HG03045 (cell line): Measurements from ENCODE around the gene NHS.

Source experiments
- ATAC-seq: cut with Tn5 transposase; IDR thresholded peaks from one replicate; pipeline ENCODE4 v1.9.1; 2021; ENCODE audit warnings: mild to moderate bottlenecking, moderate library complexity; ENCODE audit not compliant: unreplicated experiment

NHS gene

GRCh38 chrX:17656556-17656955 lies 281.6 kb downstream of the NHS start:
- no peak for ATAC-seq

GRCh38 chrX:17662391-17662790 lies 287.4 kb downstream of the NHS start:
- no peak for ATAC-seq

GRCh38 chrX:17668929-17669328 lies 293.9 kb downstream of the NHS start:
- no peak for ATAC-seq

- ATAC-seq = no peak
Observed at GRCh38 chrX:17669458-17669857, 294.5 kb downstream of the NHS start.

- no peak for ATAC-seq
Observed at GRCh38 chrX:17669891-17670290, 294.9 kb downstream of the NHS start.

GRCh38 chrX:17670874-17671273 lies 295.9 kb downstream of the NHS start:
- ATAC-seq = no peak

GRCh38 chrX:17674601-17675000 lies 299.6 kb downstream of the NHS start:
- no peak for ATAC-seq

GRCh38 chrX:17679261-17679660 lies 304.3 kb downstream of the NHS start:
- no peak for ATAC-seq

GRCh38 chrX:17679820-17680219 lies 304.8 kb downstream of the NHS start:
- ATAC-seq = no peak

- no peak for ATAC-seq
Observed at GRCh38 chrX:17680732-17681413, 305.9 kb downstream of the NHS start.

GRCh38 chrX:17682259-17682658 lies 307.3 kb downstream of the NHS start:
- ATAC-seq = no peak

GRCh38 chrX:17685026-17685425 lies 310.0 kb downstream of the NHS start:
- no peak for ATAC-seq

GRCh38 chrX:17687648-17688047 lies 312.6 kb downstream of the NHS start:
- ATAC-seq = no peak

GRCh38 chrX:17689971-17690409 lies 315.0 kb downstream of the NHS start:
- no peak for ATAC-seq

GRCh38 chrX:17692709-17693346 lies 317.8 kb downstream of the NHS start:
- no peak for ATAC-seq

GRCh38 chrX:17697191-17697590 lies 322.2 kb downstream of the NHS start:
- ATAC-seq = no peak

GRCh38 chrX:17700976-17701375 lies 326.0 kb downstream of the NHS start:
- ATAC-seq = no peak

GRCh38 chrX:17703201-17703600 lies 328.2 kb downstream of the NHS start:
- ATAC-seq = no peak

GRCh38 chrX:17705211-17705610 lies 330.2 kb downstream of the NHS start:
- ATAC-seq = no peak

GRCh38 chrX:17706676-17707075 lies 331.7 kb downstream of the NHS start:
- no peak for ATAC-seq

- no peak for ATAC-seq
Observed at GRCh38 chrX:17707731-17708130, 332.7 kb downstream of the NHS start.

GRCh38 chrX:17710871-17711301 lies 335.9 kb downstream of the NHS start:
- ATAC-seq = no peak

GRCh38 chrX:17713288-17713687 lies 338.3 kb downstream of the NHS start:
- ATAC-seq = no peak
